HFFc6 (cell line): ENCODE results near the gene FAP. TPM values are rescaled to one million over a fixed set of nuclear protein-coding genes. Genes with fewer than 3 reads are reported as not detected.

Experiments used
- DNase-seq: peaks from one replicate; pipeline ENCODE4 v3.0.0-alpha.2; 2018
- H3K27ac Mint-ChIP-seq: 2 replicates; pipeline ENCODE4 v1.8.0; 2020; ENCODE audit warnings: mild to moderate bottlenecking, mixed read lengths
- H3K27me3 Mint-ChIP-seq: 2 replicates; pipeline ENCODE4 v1.8.0; 2021; ENCODE audit warnings: mild to moderate bottlenecking, moderate library complexity, mixed read lengths; ENCODE audit not compliant: insufficient read depth
- H3K36me3 Mint-ChIP-seq: 2 replicates; pipeline ENCODE4 v1.8.0; 2021; ENCODE audit warnings: low read depth, mixed read lengths
- H3K4me1 Mint-ChIP-seq: 2 replicates; pipeline ENCODE4 v1.8.0; 2020; ENCODE audit warnings: low read depth, mixed read lengths
- H3K4me3 Mint-ChIP-seq: 2 replicates; pipeline ENCODE4 v1.8.0; 2020; ENCODE audit warnings: mild to moderate bottlenecking, moderate library complexity, mixed read lengths
- H3K9me3 Mint-ChIP-seq: 2 replicates; pipeline ENCODE4 v1.8.0; 2020; ENCODE audit warnings: mild to moderate bottlenecking, mixed read lengths
- CTCF ChIP-seq: fragments of 200-600 bp; sonication (generic); IDR thresholded peaks from 2 replicates; pipeline ENCODE4 v1.5.0; 2021; ENCODE audit warnings: antibody characterized with exemption, mild to moderate bottlenecking
- total RNA-seq, 6 experiments: library from RNA; stranded (reverse); fragmentation: NEBNext Ultra II Directional; extraction: Animal tissue kit (Norgen Biotek cat#: 25700); gene quantifications; 2 replicates in 1 of 6; 3 replicates in 5 of 6; pipeline ENCODE4 v1.2.3, GENCODE V29; 2021

Gene FAP
- total RNA-seq, 6 experiments from 2014 or later: 62.6 to 101 (median 67.0) TPM

GRCh38 chr2:162152147-162152546 is 91.1 kb downstream of the FAP start, which contains the start of gene GCG:
Gene GCG (minus strand): TSS chr2:162152247. CDS start chr2:162149178, 3,069 bp downstream.
- H3K4me1 Mint-ChIP-seq: peaks cover 15% of the 10 kb centered on the region
- peaks cover 2% of the 10 kb centered on the region for H3K27me3 Mint-ChIP-seq
- no peak for DNase-seq
- H3K27ac Mint-ChIP-seq: no peak within 1 kb of the TSS
- no peak within 1 kb of the TSS for H3K4me3 Mint-ChIP-seq
- no peaks in the 10 kb centered on the region for H3K36me3 Mint-ChIP-seq
- no peak for TF ChIP-seq CTCF
- no peaks in the 10 kb centered on the region for H3K9me3 Mint-ChIP-seq

- no peak for TF ChIP-seq CTCF
- DNase-seq: no peak
- Mint-ChIP-seq H3K4me3 (no peak overlapping the region), H3K27me3 (no peaks in the 10 kb centered on the region; the same call in 1 of the 2 replicates), H3K36me3 (no peaks in the 10 kb centered on the region), H3K27ac (no peak overlapping the region), H3K9me3 (no peaks in the 10 kb centered on the region), H3K4me1 (peaks cover 26% of the 10 kb centered on the region)
Observed at GRCh38 chr2:162149940-162150339, 93.3 kb downstream of the FAP start.

GRCh38 chr2:162149466-162149865 is 93.8 kb downstream of the FAP start:
- Mint-ChIP-seq H3K36me3 (no peaks in the 10 kb centered on the region), H3K9me3 (no peaks in the 10 kb centered on the region), H3K27ac (no peak overlapping the region), H3K4me1 (peaks cover 26% of the 10 kb centered on the region), H3K27me3 (no peaks in the 10 kb centered on the region; the same call in 1 of the 2 replicates), H3K4me3 (no peak overlapping the region)
- no peak for TF ChIP-seq CTCF
- no peak for DNase-seq

- no peaks in the 10 kb centered on the region for H3K9me3 Mint-ChIP-seq
Observed at GRCh38 chr2:162148956-162149355, 94.3 kb downstream of the FAP start.

GRCh38 chr2:162143969-162144368 is 99.3 kb downstream of the FAP start:
- H3K4me3 Mint-ChIP-seq: no peak overlapping the region
- TF ChIP-seq CTCF: peak; percentile 18; the same call in 1 of the 2 replicates
- no peaks in the 10 kb centered on the region for H3K36me3 Mint-ChIP-seq
- DNase-seq: no peak
- H3K27me3 Mint-ChIP-seq: no peaks in the 10 kb centered on the region; the same call in 1 of the 2 replicates
- H3K27ac Mint-ChIP-seq: no peak overlapping the region
- H3K4me1 Mint-ChIP-seq: peaks cover 19% of the 10 kb centered on the region
- no peaks in the 10 kb centered on the region for H3K9me3 Mint-ChIP-seq

More at GRCh38 chr2:162148956-162149355, 94.3 kb downstream of the FAP start:
- no peak for DNase-seq
- H3K36me3 Mint-ChIP-seq: no peaks in the 10 kb centered on the region
- no peak overlapping the region for H3K27ac Mint-ChIP-seq
- H3K27me3 Mint-ChIP-seq: no peaks in the 10 kb centered on the region; the same call in 1 of the 2 replicates
- peaks cover 24% of the 10 kb centered on the region for H3K4me1 Mint-ChIP-seq
- no peak for TF ChIP-seq CTCF
- H3K4me3 Mint-ChIP-seq: no peak overlapping the region
